HepG2 (cell line): ENCODE results near the gene LCN12. TPM values are rescaled to one million over a fixed set of nuclear protein-coding genes. Genes with fewer than 3 reads are reported as not detected.
A peak's percentile ranks its signal among the peaks of the same experiment; 100 is the strongest.

Experiments used
- ATRX ChIP-seq: sonication (generic); formaldehyde crosslinking; IDR thresholded peaks from 2 replicates; pipeline ENCODE4 v1.4.0; 2020; ENCODE audit warnings: missing genetic modification reagents, borderline replicate concordance
- DMAP1 ChIP-seq: IDR thresholded peaks from 2 replicates; pipeline ENCODE4 v1.6.1; 2016
- E2F1 ChIP-seq: sonication (generic); formaldehyde crosslinking; IDR thresholded peaks from 2 replicates; pipeline ENCODE4 v1.5.0; 2020; ENCODE audit warnings: missing genetic modification reagents
- GZF1 ChIP-seq: sonication (generic); formaldehyde crosslinking; IDR thresholded peaks from 2 replicates; pipeline ENCODE4 v1.5.1; 2020; ENCODE audit warnings: mild to moderate bottlenecking, missing genetic modification reagents
- NBN ChIP-seq: fragments of 450-650 bp; conservative IDR thresholded peaks from 2 replicates; pipeline ENCODE4 v1.6.1; 2017
- POLR2AphosphoS2 ChIP-seq: IDR thresholded peaks from 2 replicates; pipeline ENCODE4 v1.6.1; 2011; ENCODE audit warnings: low read depth, low read length, improper control_type of control experiment
- SETDB1 ChIP-seq: sonication (generic); formaldehyde crosslinking; IDR thresholded peaks from 2 replicates; pipeline ENCODE4 v1.5.1; 2020; ENCODE audit warnings: missing genetic modification reagents, mild to moderate bottlenecking, borderline replicate concordance
- SKIL ChIP-seq: sonication (generic); formaldehyde crosslinking; IDR thresholded peaks from 2 replicates; pipeline ENCODE4 v1.8.0; 2022; ENCODE audit warnings: missing genetic modification reagents, mild to moderate bottlenecking, moderate library complexity, borderline replicate concordance
- SOX13 ChIP-seq, 3 experiments: fragments of 450-650 bp in 1 of 3; sonication (generic) in 1 of 3; formaldehyde crosslinking in 1 of 3; IDR thresholded peaks in 2 of 3; conservative IDR thresholded peaks in 1 of 3; 2 replicates each; pipeline versions ENCODE4 v1.5.0 to v1.6.1; 2016 to 2020; ENCODE audit warnings: antibody characterized with exemption in 1 of 3, mild to moderate bottlenecking in 1 of 3, missing compliant biosample characterization in 1 of 3, missing genetic modification reagents in 1 of 3, moderate library complexity in 1 of 3
- TBP ChIP-seq: sonication (generic); formaldehyde crosslinking; IDR thresholded peaks from 2 replicates; pipeline ENCODE4 v1.5.0; 2020; ENCODE audit warnings: missing genetic modification reagents
- TCF7 ChIP-seq: sonication (generic); IDR thresholded peaks from 2 replicates; pipeline ENCODE4 v1.6.1; 2016; ENCODE audit warnings: antibody characterized with exemption, low read depth
- ZFAT ChIP-seq: sonication (generic); formaldehyde crosslinking; conservative IDR thresholded peaks from 2 replicates; pipeline ENCODE4 v1.8.1; 2023; ENCODE audit warnings: missing genetic modification reagents, inconsistent platforms
- ZNF431 ChIP-seq: sonication (generic); formaldehyde crosslinking; IDR thresholded peaks from 2 replicates; pipeline ENCODE4 v1.9.0; 2022; ENCODE audit warnings: missing genetic modification reagents, low read depth, mild to moderate bottlenecking, borderline replicate concordance
- ZNF501 ChIP-seq: sonication (generic); formaldehyde crosslinking; IDR thresholded peaks from 2 replicates; pipeline ENCODE4 v1.5.1; 2020; ENCODE audit warnings: mild to moderate bottlenecking, moderate library complexity, missing genetic modification reagents
- ZNF615 ChIP-seq: sonication (generic); formaldehyde crosslinking; IDR thresholded peaks from 2 replicates; pipeline ENCODE4 v1.5.0; 2020; ENCODE audit warnings: mild to moderate bottlenecking, missing genetic modification reagents, borderline replicate concordance
- ZNF660 ChIP-seq: sonication (generic); formaldehyde crosslinking; IDR thresholded peaks from 2 replicates; pipeline ENCODE4 v1.5.1; 2020; ENCODE audit warnings: mild to moderate bottlenecking, low read depth, missing genetic modification reagents, borderline replicate concordance
- ZNF709 ChIP-seq: sonication (generic); formaldehyde crosslinking; IDR thresholded peaks from 2 replicates; pipeline ENCODE4 v1.5.0; 2020; ENCODE audit warnings: mild to moderate bottlenecking, missing genetic modification reagents
- ZNF839 ChIP-seq: sonication (generic); formaldehyde crosslinking; IDR thresholded peaks from 2 replicates; pipeline ENCODE4 v1.4.0; 2020; ENCODE audit warnings: missing genetic modification reagents, mild to moderate bottlenecking, borderline replicate concordance
- ZUFSP ChIP-seq: sonication (generic); formaldehyde crosslinking; IDR thresholded peaks from 2 replicates; pipeline ENCODE4 v1.9.0; 2021; ENCODE audit warnings: missing genetic modification reagents, mild to moderate bottlenecking, borderline replicate concordance
- polyA plus RNA-seq, 8 experiments: library from polyadenylated mRNA; depleted of rRNA in 3 of 8; stranded (reverse) in 7 of 8; unstranded in 1 of 8; fragments of >200 nt; fragmentation: Illumina TruSeq in 4 of 8; extraction: Trizol in 4 of 8; gene quantifications; 2 replicates each; pipeline versions ENCODE4 v1.2.1 to v1.2.3, GENCODE V29; 2011 to 2016; ENCODE audit warnings: low read depth in 4 of 8, missing spikeins in 1 of 8, mixed read lengths in 1 of 8; ENCODE audit not compliant: insufficient read depth in 1 of 8
- total RNA-seq, 5 experiments: library from RNA; depleted of rRNA; stranded (reverse); fragments of >200 nt; fragmentation: Illumina TruSeq; extraction: Trizol; gene quantifications; 2 replicates each; pipeline ENCODE4 v1.2.3, GENCODE V29; 2016; ENCODE audit warnings: low read depth in 1 of 5
- TF ChIP-seq, protein P1 (sequence below): sonication (generic); formaldehyde crosslinking; IDR thresholded peaks from 2 replicates; pipeline ENCODE4 v1.4.0; 2020; ENCODE audit warnings: missing genetic modification reagents, borderline replicate concordance

The LCN12 gene
- total and polyA plus RNA-seq, 2 of the 13 experiments (the other 11 are each of a cell fraction or from before 2014, with no cell fraction given), result 3.4 to 6.9 TPM

DNA sequence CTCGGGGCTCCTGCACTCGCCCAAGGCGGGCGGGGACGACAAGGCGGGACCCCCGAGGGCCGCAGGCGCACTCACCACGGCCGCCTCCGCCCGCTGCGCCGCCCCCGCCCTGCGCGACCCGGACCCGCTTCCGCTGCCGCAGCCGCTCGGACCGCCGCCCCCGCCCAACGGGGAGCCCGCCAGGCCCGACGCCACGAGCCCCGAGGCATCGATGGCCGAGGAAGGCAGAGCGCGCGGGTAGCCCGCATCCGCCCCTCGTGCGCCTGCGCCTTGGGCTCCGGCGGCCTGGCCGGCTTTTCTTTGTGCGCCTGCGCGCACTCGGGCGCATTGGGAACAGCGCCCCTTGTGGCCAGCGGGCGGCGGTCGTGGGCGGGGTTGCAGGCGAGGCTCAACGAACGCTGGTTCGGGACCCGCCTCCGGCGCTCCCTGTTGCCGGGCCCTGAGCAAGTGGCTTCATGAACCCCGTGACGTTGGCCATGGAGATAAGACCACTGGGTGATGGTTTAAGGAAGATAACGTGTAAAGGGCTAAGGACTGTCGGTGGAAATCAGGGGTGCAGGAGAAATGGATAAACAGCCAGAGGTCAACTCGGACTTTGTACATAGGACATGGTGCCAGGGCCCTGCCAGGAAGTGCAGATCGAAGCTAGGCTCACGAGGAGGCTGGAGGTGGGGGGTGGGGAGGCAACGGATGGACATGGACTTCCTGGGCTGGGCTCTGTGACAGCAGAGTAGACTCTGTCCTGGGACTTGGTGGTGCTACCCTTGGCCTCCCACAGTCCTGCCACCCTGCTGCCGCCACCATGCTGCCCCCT is 7.3 kb upstream of the LCN12 start, which contains the start of the genes C8G and FBXW5 (continued):
- TF ChIP-seq ZNF839 (no peak), TBP (no peak), E2F1 (CRISPR knock-in tag) (peak; percentile 84), ZNF709 (CRISPR knock-in tag) (no peak), SETDB1 (CRISPR knock-in tag) (no peak), DMAP1 (CRISPR knock-in tag) (no peak; the same call in 1 of the 2 replicates), GZF1 (no peak), SKIL (CRISPR knock-in tag) (no peak), ZFAT (CRISPR knock-in tag) (no peak), ZNF615 (CRISPR knock-in tag) (no peak), ZNF660 (no peak), SOX13 (IDR thresholded peaks at IDR 0.05) (no peak), SOX13 (CRISPR knock-in tag; conservative IDR thresholded peaks at IDR 0.05 in 1 of 2, IDR thresholded peaks at IDR 0.05 in 1 of 2) (no peak; a peak in 1 of 4 replicates), ZNF431 (CRISPR knock-in tag) (peak; percentile 19; the same call in 1 of the 2 replicates), POLR2AphosphoS2 (peak; percentile 80; the same call in 1 of the 2 replicates), ZNF501 (CRISPR knock-in tag) (peak; percentile 84), NBN (no peak), TCF7 (no peak), ZUFSP (CRISPR knock-in tag) (no peak), ATRX (no peak)
- TF ChIP-seq, protein P1, sequence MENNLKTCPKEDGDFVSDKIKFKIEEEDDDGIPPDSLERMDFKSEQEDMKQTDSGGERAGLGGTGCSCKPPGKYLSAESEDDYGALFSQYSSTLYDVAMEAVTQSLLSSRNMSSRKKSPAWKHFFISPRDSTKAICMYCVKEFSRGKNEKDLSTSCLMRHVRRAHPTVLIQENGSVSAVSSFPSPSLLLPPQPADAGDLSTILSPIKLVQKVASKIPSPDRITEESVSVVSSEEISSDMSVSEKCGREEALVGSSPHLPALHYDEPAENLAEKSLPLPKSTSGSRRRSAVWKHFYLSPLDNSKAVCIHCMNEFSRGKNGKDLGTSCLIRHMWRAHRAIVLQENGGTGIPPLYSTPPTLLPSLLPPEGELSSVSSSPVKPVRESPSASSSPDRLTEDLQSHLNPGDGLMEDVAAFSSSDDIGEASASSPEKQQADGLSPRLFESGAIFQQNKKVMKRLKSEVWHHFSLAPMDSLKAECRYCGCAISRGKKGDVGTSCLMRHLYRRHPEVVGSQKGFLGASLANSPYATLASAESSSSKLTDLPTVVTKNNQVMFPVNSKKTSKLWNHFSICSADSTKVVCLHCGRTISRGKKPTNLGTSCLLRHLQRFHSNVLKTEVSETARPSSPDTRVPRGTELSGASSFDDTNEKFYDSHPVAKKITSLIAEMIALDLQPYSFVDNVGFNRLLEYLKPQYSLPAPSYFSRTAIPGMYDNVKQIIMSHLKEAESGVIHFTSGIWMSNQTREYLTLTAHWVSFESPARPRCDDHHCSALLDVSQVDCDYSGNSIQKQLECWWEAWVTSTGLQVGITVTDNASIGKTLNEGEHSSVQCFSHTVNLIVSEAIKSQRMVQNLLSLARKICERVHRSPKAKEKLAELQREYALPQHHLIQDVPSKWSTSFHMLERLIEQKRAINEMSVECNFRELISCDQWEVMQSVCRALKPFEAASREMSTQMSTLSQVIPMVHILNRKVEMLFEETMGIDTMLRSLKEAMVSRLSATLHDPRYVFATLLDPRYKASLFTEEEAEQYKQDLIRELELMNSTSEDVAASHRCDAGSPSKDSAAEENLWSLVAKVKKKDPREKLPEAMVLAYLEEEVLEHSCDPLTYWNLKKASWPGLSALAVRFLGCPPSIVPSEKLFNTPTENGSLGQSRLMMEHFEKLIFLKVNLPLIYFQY (CRISPR knock-in tag), result peak; percentile 59; the same call in 1 of the 2 replicates
